BE2C (cell line): ENCODE measurements around the gene MINDY1.

ENCODE experiments used
- DNase-seq: peaks from one replicate; pipeline ENCODE4 v3.0.0-alpha.2; 2020
- H3K27me3 ChIP-seq: fragments of 250-450 bp; sonication (Bioruptor Pico); 2 replicates; pipeline ENCODE4 v1.5.1; 2020; ENCODE audit warnings: mild to moderate bottlenecking
- H3K36me3 ChIP-seq: fragments of 250-450 bp; sonication (Bioruptor Pico); 2 replicates; pipeline ENCODE4 v1.5.1; 2020; ENCODE audit warnings: mild to moderate bottlenecking
- H3K4me1 ChIP-seq: fragments of 250-450 bp; sonication (Bioruptor Pico); 2 replicates; pipeline ENCODE4 v1.5.1; 2020
- H3K4me3 ChIP-seq: 2 replicates; pipeline ENCODE4 v1.5.1; 2011; ENCODE audit warnings: low read depth, low read length
- H3K9me3 ChIP-seq: fragments of 250-450 bp; sonication (Bioruptor Pico); 2 replicates; pipeline ENCODE4 v1.5.1; 2020
- CTCF ChIP-seq: IDR thresholded peaks from 2 replicates; pipeline ENCODE4 v1.5.1; 2012; ENCODE audit warnings: mild to moderate bottlenecking, low read depth, low read length

MINDY1 gene

GRCh38 chr1:151024540-151025146 lies 17.9 kb upstream of the MINDY1 start:
- H3K4me1 ChIP-seq, result no peaks in the 10 kb centered on the region
- no peaks in the 10 kb centered on the region for H3K9me3 ChIP-seq
- H3K36me3 ChIP-seq, result peaks cover 2% of the 10 kb centered on the region; the same call in 1 of the 2 replicates
- no peaks in the 10 kb centered on the region for H3K27me3 ChIP-seq
- H3K4me3 ChIP-seq, result no peak overlapping the region
- DNase-seq, result peak; percentile 90
- TF ChIP-seq CTCF, result peak; percentile 94

- DNase-seq, result no peak
- TF ChIP-seq CTCF, result no peak
- Histone ChIP-seq H3K27me3 (no peaks in the 10 kb centered on the region), H3K36me3 (no peaks in the 10 kb centered on the region), H3K9me3 (no peaks in the 10 kb centered on the region), H3K4me1 (no peaks in the 10 kb centered on the region; the same call in 1 of the 2 replicates), H3K4me3 (no peak overlapping the region)
Measured at GRCh38 chr1:151013518-151013917, 6.8 kb upstream of the MINDY1 start.

GRCh38 chr1:151012684-151013471 lies 6.2 kb upstream of the MINDY1 start:
- Histone ChIP-seq H3K36me3 (no peaks in the 10 kb centered on the region), H3K4me3 (no peak overlapping the region), H3K9me3 (no peaks in the 10 kb centered on the region), H3K4me1 (no peaks in the 10 kb centered on the region; the same call in 1 of the 2 replicates), H3K27me3 (no peaks in the 10 kb centered on the region)
- no peak for TF ChIP-seq CTCF
- no peak for DNase-seq

GRCh38 chr1:151011154-151011850 lies 4.6 kb upstream of the MINDY1 start:
- no peaks in the 10 kb centered on the region for H3K9me3 ChIP-seq
- H3K27me3 ChIP-seq, result no peaks in the 10 kb centered on the region
- H3K36me3 ChIP-seq, result no peaks in the 10 kb centered on the region
- H3K4me1 ChIP-seq, result no peaks in the 10 kb centered on the region; the same call in 1 of the 2 replicates
- DNase-seq, result no peak
- TF ChIP-seq CTCF, result no peak
- no peak overlapping the region for H3K4me3 ChIP-seq

GRCh38 chr1:151010346-151010726 lies 3.6 kb upstream of the MINDY1 start:
- Histone ChIP-seq H3K4me1 (no peaks in the 10 kb centered on the region; the same call in 1 of the 2 replicates), H3K9me3 (no peaks in the 10 kb centered on the region), H3K27me3 (no peaks in the 10 kb centered on the region), H3K4me3 (no peak overlapping the region), H3K36me3 (no peaks in the 10 kb centered on the region)
- no peak for DNase-seq
- no peak for TF ChIP-seq CTCF
